HG03066 (cell line): ENCODE data around the gene PFN1.

Experiments
- ATAC-seq: cut with Tn5 transposase; IDR thresholded peaks from one replicate; pipeline ENCODE4 v1.9.1; 2021; ENCODE audit warnings: low read depth; ENCODE audit not compliant: unreplicated experiment

PFN1 gene

GRCh38 chr17:4946312-4946976, 1.9 kb downstream of the PFN1 start:
- ATAC-seq = no peak

- no peak for ATAC-seq
These were observed 2.4 kb downstream of the PFN1 start for GRCh38 chr17:4945944-4946280.

DNA sequence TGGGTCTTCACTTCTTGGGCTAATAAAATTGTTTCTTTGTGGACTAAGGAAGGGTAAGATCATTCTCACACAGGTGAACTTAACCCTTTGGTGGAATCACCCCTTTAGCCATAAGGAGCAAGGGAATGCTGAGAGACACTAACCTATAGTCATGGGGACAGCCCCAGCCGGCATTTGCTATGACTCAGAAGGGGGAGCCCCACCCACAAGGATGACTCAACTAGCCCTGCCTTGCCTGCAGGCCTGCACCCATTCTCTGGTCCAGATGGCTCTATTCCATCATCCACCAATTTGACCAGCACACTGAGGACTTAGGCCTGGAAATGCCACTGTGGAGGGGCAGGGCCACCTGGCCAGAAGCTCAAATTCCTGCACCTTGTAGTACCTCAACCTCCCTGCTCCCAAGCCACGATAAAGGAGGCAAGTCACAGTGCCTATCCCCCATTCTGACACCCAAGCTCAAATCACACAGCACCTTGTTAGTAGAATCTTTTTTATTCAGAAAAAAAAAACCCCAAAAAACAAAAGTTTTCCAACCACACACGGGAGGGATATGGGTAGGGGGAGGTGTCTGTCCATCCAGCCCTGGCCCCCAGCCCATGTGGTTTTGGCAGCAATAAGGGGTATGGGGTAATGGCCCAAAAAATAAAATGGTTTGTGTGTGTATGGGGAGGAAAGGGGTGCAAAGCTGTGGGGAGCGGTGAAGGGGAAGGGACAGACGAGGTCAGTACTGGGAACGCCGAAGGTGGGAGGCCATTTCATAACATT, 3.0 kb downstream of the PFN1 start:
- ATAC-seq = no peak

DNA sequence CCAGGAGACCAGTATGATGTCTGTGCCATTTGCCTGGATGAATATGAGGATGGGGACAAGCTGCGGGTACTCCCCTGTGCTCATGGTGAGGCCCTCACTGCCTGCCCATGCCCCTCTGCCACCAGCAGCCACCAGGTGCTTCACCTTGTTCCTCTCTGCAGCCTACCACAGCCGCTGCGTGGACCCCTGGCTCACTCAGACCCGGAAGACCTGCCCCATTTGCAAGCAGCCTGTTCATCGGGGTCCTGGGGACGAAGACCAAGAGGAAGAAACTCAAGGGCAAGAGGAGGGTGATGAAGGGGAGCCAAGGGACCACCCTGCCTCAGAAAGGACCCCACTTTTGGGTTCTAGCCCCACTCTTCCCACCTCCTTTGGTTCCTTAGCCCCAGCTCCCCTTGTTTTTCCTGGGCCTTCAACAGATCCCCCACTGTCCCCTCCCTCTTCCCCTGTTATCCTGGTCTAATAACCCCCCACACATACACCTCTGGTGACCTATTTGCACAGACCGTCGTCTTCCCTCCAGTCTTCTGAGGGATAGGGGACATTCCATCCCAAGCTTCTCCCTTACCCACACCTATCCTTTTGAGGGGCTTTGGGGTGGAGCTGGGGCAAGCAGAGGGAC, 3.7 kb downstream of the PFN1 start:
- ATAC-seq = no peak

DNA sequence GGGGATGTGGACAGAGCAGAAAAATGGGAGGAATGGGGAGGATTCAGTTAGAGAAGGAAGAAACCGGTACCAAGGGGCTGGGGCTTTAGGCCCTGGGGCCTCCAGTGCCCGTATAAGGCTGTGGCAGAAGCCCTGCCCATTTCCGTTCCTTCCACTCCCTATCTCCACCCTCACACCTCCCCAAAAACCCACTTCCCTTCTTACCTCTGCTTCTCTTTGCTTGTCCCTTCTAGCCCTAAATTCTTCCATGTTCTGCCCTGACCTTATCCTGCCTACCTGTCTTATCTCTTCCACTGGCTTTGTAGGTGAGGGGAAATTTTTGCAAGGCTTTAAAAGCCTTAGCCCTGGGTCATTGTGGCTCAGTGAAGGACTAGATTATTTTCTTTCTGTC, 4.2 kb downstream of the PFN1 start:
- ATAC-seq = no peak

- no peak for ATAC-seq
These were observed 5.4 kb downstream of the PFN1 start for GRCh38 chr17:4942760-4943508.

GRCh38 chr17:4941319-4941610, 7.1 kb downstream of the PFN1 start:
- ATAC-seq = no peak

- ATAC-seq = no peak
These were observed 7.6 kb downstream of the PFN1 start for GRCh38 chr17:4940555-4941318.

- peak; percentile 72 for ATAC-seq
These were observed 8.4 kb downstream of the PFN1 start, which contains the start of the genes RNF167 and SLC25A11 for GRCh38 chr17:4939796-4940554. RNF167 (plus strand) TSS chr17:4940268; CDS start chr17:4940910, 642 bp downstream. SLC25A11 (minus strand) TSS chr17:4940046; CDS start chr17:4939910, 136 bp downstream.

GRCh38 chr17:4939546-4939795, 8.9 kb downstream of the PFN1 start:
- no peak for ATAC-seq

GRCh38 chr17:4938688-4939545, 9.4 kb downstream of the PFN1 start:
- no peak for ATAC-seq

GRCh38 chr17:4938069-4938491, 10.2 kb downstream of the PFN1 start:
- ATAC-seq = no peak

DNA sequence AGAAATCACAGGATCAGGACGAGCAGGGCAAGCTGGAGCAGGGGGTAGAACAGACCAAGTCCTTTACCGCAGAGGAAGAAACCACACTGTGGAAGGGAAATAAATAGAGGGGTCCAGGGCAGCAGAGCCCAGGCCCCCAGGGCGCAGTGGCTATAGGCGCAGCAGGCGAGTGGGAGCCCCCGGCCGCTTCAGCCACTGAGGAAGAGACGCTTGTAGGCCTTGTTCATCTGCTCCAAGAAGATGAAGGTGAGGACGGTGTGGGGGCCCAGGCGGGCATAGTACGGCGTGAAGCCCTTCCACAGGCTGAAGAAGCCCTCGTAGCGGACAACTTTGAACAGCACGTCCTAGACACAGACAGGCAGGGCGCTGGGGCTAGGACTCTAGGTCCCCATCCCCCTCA, 10.8 kb downstream of the PFN1 start:
- ATAC-seq = no peak

DNA sequence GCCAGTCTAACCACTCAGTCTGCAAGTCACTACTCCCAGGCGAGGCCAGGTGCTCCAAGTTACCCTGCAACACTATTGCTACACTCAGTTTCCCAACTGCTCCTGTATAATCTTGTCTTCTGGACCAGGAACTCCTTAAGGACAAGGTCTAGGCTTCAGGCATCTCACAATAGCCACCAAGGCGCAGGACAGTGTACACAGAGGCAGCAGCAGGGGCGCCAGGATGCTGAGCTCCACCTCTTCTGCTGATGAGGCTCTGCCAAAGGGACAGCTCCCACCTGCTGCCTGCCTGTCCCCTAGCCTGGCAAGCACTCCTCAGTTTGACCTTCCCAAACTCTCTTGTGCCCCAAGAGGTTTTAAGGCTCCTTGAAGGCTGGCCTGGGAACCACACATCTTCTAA, 11.9 kb downstream of the PFN1 start:
- no peak for ATAC-seq

- ATAC-seq = no peak
These were observed 12.7 kb downstream of the PFN1 start for GRCh38 chr17:4935650-4936049.

DNA sequence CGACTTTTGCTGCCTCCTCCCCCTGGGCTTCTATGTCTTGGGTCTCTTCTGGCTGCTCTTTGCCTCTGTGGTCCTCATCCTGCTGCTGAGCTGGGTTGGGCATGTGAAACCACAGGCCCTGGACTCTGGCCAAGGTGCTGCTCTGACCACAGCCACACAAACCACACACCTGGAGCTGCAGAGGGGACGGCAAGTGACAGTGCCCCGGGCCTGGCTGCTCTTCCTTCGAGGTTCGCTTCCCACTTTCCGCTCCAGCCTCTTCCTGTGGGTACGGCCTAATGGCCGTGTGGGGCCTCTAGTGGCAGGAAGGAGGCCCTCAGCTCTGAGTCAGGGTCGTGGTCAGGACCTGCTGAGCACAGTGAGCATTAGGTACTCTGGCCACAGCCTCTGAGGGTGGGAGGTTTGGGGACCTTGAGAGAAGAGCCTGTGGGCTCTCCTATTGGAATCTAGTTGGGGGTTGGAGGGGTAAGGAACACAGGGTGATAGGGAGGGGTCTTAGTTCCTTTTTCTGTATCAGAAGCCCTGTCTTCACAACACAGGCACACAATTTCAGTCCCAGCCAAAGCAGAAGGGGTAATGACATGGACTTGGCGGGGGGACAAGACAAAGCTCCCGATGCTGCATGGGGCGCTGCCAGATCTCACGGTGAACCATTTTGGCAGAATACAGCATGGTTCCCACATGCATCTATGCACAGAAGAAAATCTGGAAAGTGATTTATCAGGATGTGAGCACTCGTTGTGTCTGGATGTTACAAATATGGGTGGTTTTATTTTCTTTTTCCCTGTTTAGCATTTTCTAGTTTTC, 14.0 kb downstream of the PFN1 start:
- ATAC-seq = peak; percentile 56

GRCh38 chr17:4933646-4934045, 14.7 kb downstream of the PFN1 start:
- no peak for ATAC-seq

- ATAC-seq = no peak
These were observed 15.6 kb downstream of the PFN1 start for GRCh38 chr17:4932756-4933155.
